Measurements from ENCODE around the gene UVRAG.

GRCh38 chr11:76160856-76161255 lies 345.8 kb downstream of the UVRAG start:
- TF ChIP-seq CTCF (IDR thresholded peaks at IDR 0.05; ENCODE audit: insufficient read depth, low read length, poor library complexity, severe bottlenecking) (no peak), EZH2phosphoT487 (conservative IDR thresholded peaks at IDR 0.05; ENCODE audit: low read length) (no peak)
